ENCODE data around the gene UPF1.
"Not testable (repeated sequence)": the region's sequence is repeated elsewhere in the genome, so short reads cannot be mapped to it uniquely, and the experiment has no call there.

UPF1 gene

DNA sequence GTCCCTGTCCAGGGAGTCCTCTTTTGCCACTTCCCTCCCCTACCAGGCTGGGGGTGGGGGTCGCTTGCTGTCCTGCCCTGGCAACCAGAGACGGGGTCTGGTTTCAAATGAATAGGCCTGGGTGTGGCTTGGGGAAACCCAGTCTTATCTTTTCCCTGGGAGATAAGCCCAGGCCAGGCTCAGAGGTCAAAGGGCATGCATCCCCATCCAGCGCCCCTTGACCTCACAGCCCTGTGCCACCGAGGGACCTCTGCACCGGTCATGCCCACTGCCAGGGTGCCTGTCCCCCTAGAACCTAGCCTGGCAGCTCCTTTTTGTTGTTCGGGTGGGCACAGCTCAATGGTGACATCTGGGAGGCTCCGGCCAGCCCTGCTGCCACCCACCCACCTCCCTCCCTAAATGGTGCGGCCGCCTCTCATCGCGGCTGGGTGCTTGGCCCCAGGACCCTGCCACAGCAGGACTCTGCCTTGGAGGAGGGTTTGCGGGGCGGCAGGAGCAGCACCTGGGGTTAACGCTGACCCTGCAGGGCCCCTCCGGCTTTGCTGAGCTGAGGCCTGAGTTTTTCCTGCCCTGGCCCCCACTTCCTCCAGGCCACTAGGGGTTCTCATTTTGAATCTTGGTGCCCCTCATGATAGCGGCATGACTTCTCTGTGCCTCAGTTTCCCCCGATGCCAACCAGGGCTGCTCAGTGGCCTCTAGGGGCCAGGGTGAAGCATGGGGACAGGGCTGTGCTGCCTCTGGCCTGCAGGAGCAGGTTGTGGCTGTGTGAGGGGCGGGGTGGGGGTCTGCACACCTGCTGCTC lies 67.0 kb downstream of the UPF1 start:
- DNase-seq (ENCODE audit: low spot score): no peak

- no peak for DNase-seq (ENCODE audit: low spot score)
Observed at GRCh38 chr19:18899624-18900560, 68.1 kb downstream of the UPF1 start.

GRCh38 chr19:18900700-18901481 lies 69.1 kb downstream of the UPF1 start:
- no peak for DNase-seq (ENCODE audit: low spot score)

DNA sequence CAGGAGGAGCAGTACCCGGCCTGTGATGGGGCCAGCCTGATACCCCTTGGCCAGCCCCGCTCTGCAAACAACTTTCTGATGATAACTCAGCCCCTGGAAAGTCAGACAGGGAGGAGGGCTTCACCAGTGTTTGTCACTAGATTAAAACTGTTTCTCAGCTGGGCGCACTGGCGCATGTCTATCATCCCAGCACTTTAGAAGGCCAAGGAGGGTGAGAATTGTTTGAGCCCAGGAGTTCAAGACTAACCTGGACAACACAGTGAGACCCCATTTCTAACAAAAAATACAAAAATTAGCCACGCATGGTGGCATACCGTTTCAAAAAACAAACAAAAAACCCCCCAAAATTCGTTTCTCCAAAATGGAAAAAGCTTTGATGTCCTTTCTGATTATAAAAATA lies 69.7 kb downstream of the UPF1 start:
- no peak for DNase-seq (ENCODE audit: low spot score)

- not testable (repeated sequence) for DNase-seq (ENCODE audit: low spot score)
Observed at GRCh38 chr19:18902519-18902918, 70.8 kb downstream of the UPF1 start.

- DNase-seq (ENCODE audit: low spot score): no peak
Observed at GRCh38 chr19:18903156-18904037, 71.6 kb downstream of the UPF1 start.

DNA sequence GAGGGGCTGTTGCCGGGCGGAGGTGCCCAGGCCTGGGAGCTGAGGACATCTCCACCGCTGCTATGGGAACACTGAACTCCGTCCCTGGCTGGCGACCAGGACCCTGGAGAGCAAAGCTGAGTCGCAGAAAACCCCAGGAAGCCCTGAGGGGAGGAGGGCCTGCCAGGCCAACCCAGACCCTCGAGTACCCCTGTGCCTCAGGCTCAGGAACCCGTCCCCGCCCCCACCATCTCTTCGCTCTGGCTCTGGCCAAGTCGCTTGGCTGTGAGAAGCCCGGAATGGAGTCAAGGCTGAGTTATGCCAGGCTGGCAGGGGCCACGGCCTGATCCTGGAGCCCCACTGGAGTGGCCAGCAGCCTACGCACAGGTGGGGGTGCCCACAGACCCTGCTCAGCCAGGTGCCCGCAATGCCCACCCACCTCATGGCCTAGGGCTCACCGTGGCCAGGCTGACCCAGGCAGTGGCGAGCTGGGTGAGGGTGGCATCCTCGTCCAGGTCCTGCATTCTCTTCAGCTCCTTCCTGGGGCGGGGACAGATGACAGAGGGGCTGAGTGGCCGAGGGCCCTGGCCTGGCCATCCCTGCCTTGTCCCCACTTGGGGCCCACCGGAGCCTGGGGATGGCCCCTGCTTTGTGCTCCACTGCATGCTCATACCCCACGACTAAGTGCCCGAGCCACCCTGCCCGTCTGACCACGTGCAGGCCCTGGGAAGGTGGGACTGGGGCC lies 72.7 kb downstream of the UPF1 start:
- DNase-seq (ENCODE audit: low spot score): peak; percentile 77

GRCh38 chr19:18905058-18905456 lies 73.3 kb downstream of the UPF1 start:
- DNase-seq (ENCODE audit: low spot score): no peak

DNA sequence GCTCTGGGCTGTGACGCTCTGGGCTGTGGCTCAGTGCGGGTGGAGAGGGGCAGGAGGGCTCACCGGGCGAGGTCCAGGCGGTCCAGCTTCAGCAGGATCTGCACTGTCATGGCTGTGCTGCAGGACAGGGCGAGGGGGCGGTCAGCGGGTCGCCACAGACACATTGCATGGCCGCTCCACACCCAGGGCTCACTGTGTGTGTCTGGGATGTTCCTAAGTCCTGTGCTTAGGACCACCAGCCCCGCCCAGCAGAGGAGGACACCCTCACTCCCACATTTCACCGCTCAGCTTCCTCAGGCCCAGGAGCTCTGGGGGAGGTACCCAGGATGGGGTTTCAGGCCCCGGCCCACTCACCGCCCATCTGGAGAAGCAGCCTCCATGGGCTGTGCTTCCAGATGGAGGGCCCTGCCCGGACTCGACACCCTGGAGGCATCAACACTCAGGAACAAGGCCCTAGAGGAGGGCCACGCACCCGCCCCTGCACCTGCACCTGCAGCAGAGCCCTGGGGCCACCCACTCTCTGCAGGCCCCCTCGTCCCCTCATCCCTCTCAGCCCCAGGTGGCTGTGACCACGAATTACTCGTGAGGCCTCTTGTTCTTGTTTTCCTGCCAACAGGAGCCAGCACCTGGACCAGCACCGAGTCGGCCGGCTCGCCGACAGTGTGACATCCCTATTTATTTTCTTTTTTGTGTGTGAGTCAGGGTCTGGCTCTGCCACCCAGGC lies 73.9 kb downstream of the UPF1 start:
- no peak for DNase-seq (ENCODE audit: low spot score)

- DNase-seq (ENCODE audit: low spot score): peak; percentile 87
Observed at GRCh38 chr19:18906605-18907519, 75.1 kb downstream of the UPF1 start.

GRCh38 chr19:18908917-18909619 lies 77.3 kb downstream of the UPF1 start:
- DNase-seq (ENCODE audit: low spot score): no peak

- no peak for DNase-seq (ENCODE audit: low spot score)
Observed at GRCh38 chr19:18910010-18910409, 78.3 kb downstream of the UPF1 start.

GRCh38 chr19:18910801-18911436 lies 79.2 kb downstream of the UPF1 start:
- DNase-seq (ENCODE audit: low spot score): no peak

DNA sequence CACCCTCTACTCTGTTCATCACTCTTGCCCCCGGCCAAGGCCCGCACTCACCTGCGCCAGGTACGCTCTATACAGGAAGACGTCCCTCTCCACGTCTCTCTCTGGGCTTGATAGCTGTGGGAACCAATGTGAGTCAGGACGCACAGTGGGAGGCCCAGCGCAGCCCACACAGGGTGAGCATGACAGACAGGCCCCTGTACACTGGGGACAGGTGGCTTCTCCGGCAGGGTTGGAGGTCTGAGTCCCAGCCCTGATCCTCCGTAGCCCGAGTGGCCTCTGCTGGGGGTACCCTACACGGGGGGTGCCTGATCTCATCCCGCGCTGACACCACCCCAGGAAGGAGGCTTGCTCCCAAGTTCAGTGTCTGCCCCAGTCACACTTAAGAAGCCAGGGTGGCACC lies 81.2 kb downstream of the UPF1 start:
- DNase-seq (ENCODE audit: low spot score): no peak

- DNase-seq (ENCODE audit: low spot score): no peak
Observed at GRCh38 chr19:18913466-18913865, 81.7 kb downstream of the UPF1 start.

- peak; percentile 75 for DNase-seq (ENCODE audit: low spot score)
Observed at GRCh38 chr19:18915639-18916038, 83.9 kb downstream of the UPF1 start.

GRCh38 chr19:18917593-18917992 lies 85.8 kb downstream of the UPF1 start:
- DNase-seq (ENCODE audit: low spot score): not testable (repeated sequence)
